Measurements from ENCODE around the gene SGTA.

The SGTA gene

DNA sequence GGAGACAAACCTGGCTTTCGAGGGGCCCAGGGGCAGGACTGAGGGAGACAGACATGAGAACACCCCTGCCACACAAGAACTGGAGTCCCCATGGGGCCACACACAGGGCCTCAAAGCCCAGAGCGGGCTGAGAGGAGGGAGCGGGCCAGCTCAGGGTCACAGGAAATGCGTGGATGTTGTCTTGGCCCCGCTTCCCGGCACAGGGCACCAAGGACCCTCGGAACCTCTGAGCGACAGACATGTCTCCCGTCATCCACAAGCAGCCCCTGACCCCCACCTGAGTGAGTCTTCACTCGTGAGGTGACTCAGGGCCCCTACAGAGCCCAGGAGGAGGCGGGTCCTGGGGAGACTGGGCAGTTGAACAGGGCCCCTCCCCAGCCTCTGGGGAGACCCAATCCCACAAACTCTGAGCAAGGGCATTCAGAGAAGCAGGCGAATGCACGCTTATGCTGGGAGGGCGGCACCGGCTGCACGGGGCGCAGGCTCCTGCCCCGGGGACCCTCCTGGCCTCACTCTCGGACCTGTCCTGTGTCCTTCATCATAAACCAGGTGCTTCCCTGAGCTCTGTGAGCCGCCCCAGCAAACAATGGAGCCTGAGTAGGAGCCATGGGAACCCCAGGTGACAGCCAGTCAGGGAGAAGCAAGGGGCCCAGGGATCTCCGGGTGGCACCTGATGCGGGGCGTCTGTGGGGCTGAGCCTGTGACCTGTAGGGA lies 20.1 kb downstream of the SGTA start:
- no peaks in the 10 kb centered on the region for H3K4me1 ChIP-seq (ENCODE audit: control insufficient read depth, insufficient read depth, low read length)
- peaks cover 75% of the 10 kb centered on the region for H3K36me3 ChIP-seq (ENCODE audit: insufficient read depth, low read length)
- H3K4me3 ChIP-seq (ENCODE audit: low read length) = no peak overlapping the region
- no peak overlapping the region for H3K9ac ChIP-seq (ENCODE audit: low read depth, low read length)
- no peaks in the 10 kb centered on the region for H3K9me3 ChIP-seq (replicated peaks; ENCODE audit: low read length)
- no peaks in the 10 kb centered on the region for H3K27me3 ChIP-seq (ENCODE audit: control insufficient read depth, insufficient read depth, low read length)
- H3K4me2 ChIP-seq (ENCODE audit: low read length) = no peak overlapping the region

DNA sequence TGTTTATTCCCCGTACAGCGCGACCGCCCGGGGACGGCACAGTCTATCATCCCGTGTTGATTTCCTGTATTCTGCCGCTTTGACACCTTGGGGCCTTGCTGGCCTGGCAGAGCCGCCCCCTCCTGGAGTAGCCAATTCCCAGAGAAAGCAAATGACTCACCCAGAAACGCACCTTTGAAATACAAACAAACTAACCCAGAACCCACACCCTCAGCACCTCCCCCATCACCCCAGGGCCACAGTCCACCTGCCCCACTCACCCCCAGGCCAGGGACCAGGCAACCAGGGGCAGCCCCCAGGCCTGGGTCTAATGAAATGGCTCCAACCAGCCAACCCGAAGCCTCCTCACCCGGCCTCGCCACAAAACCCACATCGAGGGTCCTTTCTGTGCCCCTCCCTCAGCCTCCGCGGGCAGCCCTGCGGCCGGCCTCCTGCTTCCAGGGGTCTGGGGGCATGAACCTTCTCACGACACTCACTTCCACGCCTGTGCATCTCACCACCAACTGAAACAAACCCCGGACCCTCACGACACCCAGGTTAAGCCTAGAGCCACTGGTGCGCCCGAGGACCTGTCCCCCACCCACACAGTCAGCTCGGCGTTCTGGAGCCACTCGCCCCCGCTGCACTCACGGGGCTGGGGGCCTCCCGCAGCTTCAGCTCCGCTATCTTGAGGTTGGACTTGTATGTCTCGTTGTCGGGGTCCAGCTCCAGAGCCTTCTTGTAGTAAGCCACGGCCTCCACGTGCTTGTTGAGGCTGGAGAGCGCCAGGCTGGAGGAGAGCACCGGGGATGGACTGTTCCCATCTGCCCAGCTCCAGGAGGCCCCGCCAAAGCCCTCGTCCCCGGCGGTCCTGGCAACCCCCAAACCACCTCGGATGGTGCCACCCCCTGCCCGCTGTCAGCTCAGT lies 20.9 kb downstream of the SGTA start:
- no peaks in the 10 kb centered on the region for H3K9me3 ChIP-seq (replicated peaks; ENCODE audit: low read length)
- H3K4me2 ChIP-seq (ENCODE audit: low read length) = no peak overlapping the region
- H3K27me3 ChIP-seq (ENCODE audit: control insufficient read depth, insufficient read depth, low read length) = no peaks in the 10 kb centered on the region
- no peak overlapping the region for H3K9ac ChIP-seq (ENCODE audit: low read depth, low read length)
- H3K36me3 ChIP-seq (ENCODE audit: insufficient read depth, low read length) = peaks cover 75% of the 10 kb centered on the region
- H3K4me1 ChIP-seq (ENCODE audit: control insufficient read depth, insufficient read depth, low read length) = no peaks in the 10 kb centered on the region
- no peak overlapping the region for H3K4me3 ChIP-seq (ENCODE audit: low read length)

DNA sequence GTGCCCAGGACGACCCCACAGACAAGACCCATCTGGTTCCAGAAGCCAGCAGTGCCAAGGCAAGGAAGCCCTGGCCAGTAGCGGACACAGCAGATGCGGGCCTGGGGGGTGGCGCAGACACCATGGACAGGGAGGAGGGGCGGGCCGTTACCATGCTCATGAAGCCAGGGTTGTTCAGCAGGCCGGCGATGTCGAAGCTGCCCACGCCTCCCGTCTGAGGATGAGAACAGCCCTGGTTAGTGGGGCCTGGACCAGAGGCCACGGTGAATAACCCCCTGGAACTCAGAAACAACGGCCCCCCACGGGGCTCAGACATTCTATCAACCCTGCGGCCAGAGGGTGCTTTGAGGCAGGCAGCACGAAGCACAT lies 21.8 kb downstream of the SGTA start:
- H3K27me3 ChIP-seq (ENCODE audit: control insufficient read depth, insufficient read depth, low read length) = no peaks in the 10 kb centered on the region
- no peaks in the 10 kb centered on the region for H3K9me3 ChIP-seq (replicated peaks; ENCODE audit: low read length)
- H3K4me1 ChIP-seq (ENCODE audit: control insufficient read depth, insufficient read depth, low read length) = no peaks in the 10 kb centered on the region
- peaks cover 68% of the 10 kb centered on the region for H3K36me3 ChIP-seq (ENCODE audit: insufficient read depth, low read length)
- no peak overlapping the region for H3K4me3 ChIP-seq (ENCODE audit: low read length)
- H3K9ac ChIP-seq (ENCODE audit: low read depth, low read length) = no peak overlapping the region
- no peak overlapping the region for H3K4me2 ChIP-seq (ENCODE audit: low read length)

DNA sequence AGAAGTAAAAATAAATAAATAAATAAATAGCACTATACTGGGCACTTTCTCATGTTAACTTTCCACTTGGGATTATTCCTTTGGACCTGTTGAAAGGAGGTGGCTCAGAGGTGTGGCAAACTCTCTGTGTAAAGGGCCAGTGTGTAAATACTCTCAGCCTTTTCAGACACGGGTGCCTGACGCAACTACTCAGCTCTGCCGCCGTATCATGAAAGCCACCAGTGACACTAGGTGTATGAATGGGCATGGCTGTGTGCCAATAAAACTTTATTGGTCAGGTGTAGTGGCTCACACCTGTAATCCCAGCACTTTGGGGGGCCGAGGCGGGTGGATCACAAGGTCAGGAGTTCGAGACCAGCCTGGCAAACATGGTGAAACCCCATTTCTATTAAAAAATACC lies 23.1 kb downstream of the SGTA start:
- Histone ChIP-seq H3K9me3 (replicated peaks; ENCODE audit: low read length) (no peaks in the 10 kb centered on the region), H3K4me1 (ENCODE audit: control insufficient read depth, insufficient read depth, low read length) (no peaks in the 10 kb centered on the region), H3K36me3 (ENCODE audit: insufficient read depth, low read length) (peaks cover 64% of the 10 kb centered on the region), H3K4me3 (ENCODE audit: low read length) (no peak overlapping the region), H3K27me3 (ENCODE audit: control insufficient read depth, insufficient read depth, low read length) (no peaks in the 10 kb centered on the region), H3K9ac (ENCODE audit: low read depth, low read length) (no peak overlapping the region), H3K4me2 (ENCODE audit: low read length) (no peak overlapping the region)

DNA sequence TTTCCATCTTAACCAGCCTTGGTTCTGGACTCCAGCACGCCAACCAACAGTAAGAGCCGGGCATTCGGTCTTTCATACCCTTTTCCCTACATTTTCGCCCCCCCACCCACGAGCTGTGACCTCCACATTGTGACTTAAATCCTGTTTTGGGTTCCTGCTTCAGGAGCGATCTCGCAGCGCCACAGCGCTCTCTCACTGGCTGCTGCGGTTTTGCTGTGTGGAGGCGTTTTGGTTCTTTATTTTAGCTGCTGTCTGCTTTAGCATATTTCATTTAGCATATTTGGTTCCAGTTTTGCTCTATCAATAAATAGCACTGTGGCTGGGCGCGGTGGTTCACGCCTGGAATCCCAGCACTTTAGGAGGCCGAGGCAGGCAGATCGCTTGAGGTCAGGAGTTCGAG lies 23.7 kb downstream of the SGTA start:
- Histone ChIP-seq H3K9ac (ENCODE audit: low read depth, low read length) (no peak overlapping the region), H3K9me3 (replicated peaks; ENCODE audit: low read length) (no peaks in the 10 kb centered on the region), H3K36me3 (ENCODE audit: insufficient read depth, low read length) (peaks cover 64% of the 10 kb centered on the region), H3K4me1 (ENCODE audit: control insufficient read depth, insufficient read depth, low read length) (no peaks in the 10 kb centered on the region), H3K27me3 (ENCODE audit: control insufficient read depth, insufficient read depth, low read length) (no peaks in the 10 kb centered on the region), H3K4me2 (ENCODE audit: low read length) (no peak overlapping the region), H3K4me3 (ENCODE audit: low read length) (no peak overlapping the region)

DNA sequence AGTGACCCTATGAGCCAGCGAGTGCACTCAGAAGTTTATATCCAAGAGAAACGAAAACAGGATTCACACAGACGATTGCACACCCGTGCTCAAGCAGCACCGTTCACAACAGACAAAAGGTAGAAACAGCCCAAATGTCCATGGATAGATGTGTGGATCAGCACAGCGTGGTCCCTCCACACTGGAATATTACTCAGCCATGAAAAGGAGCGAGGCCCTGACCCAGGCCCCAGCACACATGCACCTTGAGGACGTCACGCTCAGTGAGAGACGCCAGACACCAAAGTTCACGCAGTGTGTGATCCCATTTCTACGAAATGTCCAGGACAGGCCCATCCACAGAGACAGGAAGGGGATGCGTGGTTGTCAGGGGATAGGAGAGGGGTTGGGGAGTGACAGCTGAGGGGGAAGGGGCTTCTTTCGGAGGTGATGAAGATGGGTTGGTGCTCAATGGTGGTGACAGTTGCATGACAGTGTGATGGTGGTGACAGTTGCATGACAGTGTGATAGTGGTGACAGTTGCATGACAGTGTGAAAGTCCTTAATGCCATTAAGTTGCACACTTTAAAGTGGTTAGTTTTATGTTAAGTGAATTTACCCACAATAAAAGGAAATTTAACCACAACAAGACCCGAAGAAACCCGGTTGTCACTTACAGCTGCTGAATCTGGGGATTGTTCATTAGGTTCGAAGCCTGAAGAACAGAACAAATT lies 24.3 kb downstream of the SGTA start:
- Histone ChIP-seq H3K27me3 (ENCODE audit: control insufficient read depth, insufficient read depth, low read length) (no peaks in the 10 kb centered on the region), H3K4me3 (ENCODE audit: low read length) (no peak overlapping the region), H3K9me3 (replicated peaks; ENCODE audit: low read length) (no peaks in the 10 kb centered on the region), H3K4me1 (ENCODE audit: control insufficient read depth, insufficient read depth, low read length) (no peaks in the 10 kb centered on the region), H3K4me2 (ENCODE audit: low read length) (no peak overlapping the region), H3K9ac (ENCODE audit: low read depth, low read length) (no peak overlapping the region), H3K36me3 (ENCODE audit: insufficient read depth, low read length) (peaks cover 63% of the 10 kb centered on the region)

DNA sequence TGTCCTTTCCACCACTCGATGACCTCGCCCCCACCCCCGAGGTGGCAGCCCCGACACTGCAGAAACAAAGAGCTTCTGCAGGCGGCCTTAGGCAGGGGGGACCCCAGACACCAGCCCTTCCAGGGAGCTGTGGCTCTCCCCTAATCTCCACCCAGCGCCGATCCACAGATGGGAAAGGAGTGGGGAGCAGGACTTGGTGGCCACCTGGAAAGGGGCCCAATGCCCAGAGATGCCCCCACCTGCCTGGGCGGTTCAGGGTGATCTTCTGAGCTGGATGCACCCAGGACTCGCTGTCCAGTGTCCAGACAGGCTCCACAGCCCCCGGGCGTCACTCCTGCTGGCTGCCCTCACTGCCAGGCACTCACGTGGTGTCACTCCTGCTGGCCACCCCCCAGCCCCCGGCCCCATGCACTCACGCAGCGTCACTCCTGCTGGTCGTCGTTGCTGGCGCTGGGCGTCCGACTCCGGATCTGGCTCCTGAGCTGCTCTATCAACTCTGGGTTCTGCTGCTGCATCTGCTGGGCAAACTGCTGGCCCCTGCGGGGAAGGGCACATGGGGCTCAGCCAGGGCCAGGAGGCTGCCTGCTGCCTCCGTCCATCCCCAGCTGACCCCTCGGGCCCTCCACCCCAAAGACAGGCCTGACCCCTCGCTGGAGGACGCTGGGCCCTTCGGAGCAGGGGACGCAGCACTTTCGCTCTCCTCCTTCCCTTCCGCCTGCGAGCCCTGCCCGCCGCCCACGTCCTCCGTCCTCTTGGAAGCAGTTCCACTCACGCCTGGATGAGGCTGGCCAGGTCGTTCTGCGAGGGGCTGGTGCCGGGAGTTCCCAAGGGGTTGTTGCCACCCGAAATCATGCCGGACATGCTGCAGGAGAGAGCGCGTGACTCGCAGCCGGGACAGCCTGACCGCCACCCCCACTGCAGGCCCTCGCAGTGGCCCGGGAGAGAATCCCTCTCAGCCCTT lies 25.9 kb downstream of the SGTA start:
- peaks cover 57% of the 10 kb centered on the region for H3K36me3 ChIP-seq (ENCODE audit: insufficient read depth, low read length)
- H3K4me3 ChIP-seq (ENCODE audit: low read length) = no peak overlapping the region
- H3K4me1 ChIP-seq (ENCODE audit: control insufficient read depth, insufficient read depth, low read length) = no peaks in the 10 kb centered on the region
- no peak overlapping the region for H3K9ac ChIP-seq (ENCODE audit: low read depth, low read length)
- no peaks in the 10 kb centered on the region for H3K27me3 ChIP-seq (ENCODE audit: control insufficient read depth, insufficient read depth, low read length)
- no peak overlapping the region for H3K4me2 ChIP-seq (ENCODE audit: low read length)
- no peaks in the 10 kb centered on the region for H3K9me3 ChIP-seq (replicated peaks; ENCODE audit: low read length)

DNA sequence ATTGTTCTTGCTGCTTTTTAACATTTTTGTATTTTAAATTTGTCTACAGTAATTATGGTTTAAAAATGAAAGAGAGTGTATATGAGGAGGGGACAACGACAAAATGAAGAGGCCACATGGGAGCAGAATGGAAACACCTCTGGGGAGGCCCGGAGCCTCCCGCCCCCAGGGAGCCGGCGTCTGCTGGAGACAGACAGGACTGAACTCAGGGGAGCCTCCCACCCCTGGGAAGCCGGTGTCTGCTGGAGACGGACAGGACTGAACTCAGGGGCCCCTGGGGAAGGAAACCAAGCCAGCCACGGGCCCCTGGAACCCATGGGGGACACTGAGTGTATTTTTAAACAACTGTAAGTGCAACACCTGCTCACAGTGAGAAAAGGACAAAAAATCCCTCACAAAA lies 26.6 kb downstream of the SGTA start:
- Histone ChIP-seq H3K4me2 (ENCODE audit: low read length) (no peak overlapping the region), H3K9ac (ENCODE audit: low read depth, low read length) (no peak overlapping the region), H3K4me3 (ENCODE audit: low read length) (no peak overlapping the region), H3K36me3 (ENCODE audit: insufficient read depth, low read length) (peaks cover 53% of the 10 kb centered on the region), H3K27me3 (ENCODE audit: control insufficient read depth, insufficient read depth, low read length) (no peaks in the 10 kb centered on the region), H3K9me3 (replicated peaks; ENCODE audit: low read length) (no peaks in the 10 kb centered on the region), H3K4me1 (ENCODE audit: control insufficient read depth, insufficient read depth, low read length) (no peaks in the 10 kb centered on the region)

DNA sequence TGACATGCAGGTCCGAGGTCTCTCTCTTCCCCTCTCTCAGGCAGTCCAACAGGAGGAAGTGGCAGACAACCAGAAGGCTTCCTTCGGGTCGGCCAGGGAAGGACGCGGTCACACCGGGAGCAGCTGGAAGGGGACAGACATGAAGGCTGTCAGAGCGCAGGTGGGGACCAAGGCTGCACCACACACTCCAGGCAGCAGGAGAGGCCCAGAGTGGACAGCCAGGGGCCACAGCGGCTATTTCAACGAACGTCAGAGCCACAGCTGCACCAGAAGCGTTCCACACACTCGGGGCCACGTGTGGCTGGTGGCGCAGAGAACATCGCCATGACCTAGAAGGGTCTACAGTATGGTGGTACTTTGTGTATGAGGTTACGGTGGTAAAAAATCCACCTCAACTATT lies 27.3 kb downstream of the SGTA start:
- H3K4me1 ChIP-seq (ENCODE audit: control insufficient read depth, insufficient read depth, low read length) = no peaks in the 10 kb centered on the region
- H3K4me3 ChIP-seq (ENCODE audit: low read length) = no peak overlapping the region
- H3K36me3 ChIP-seq (ENCODE audit: insufficient read depth, low read length) = peaks cover 49% of the 10 kb centered on the region
- no peak overlapping the region for H3K9ac ChIP-seq (ENCODE audit: low read depth, low read length)
- H3K4me2 ChIP-seq (ENCODE audit: low read length) = no peak overlapping the region
- H3K9me3 ChIP-seq (replicated peaks; ENCODE audit: low read length) = no peaks in the 10 kb centered on the region
- no peaks in the 10 kb centered on the region for H3K27me3 ChIP-seq (ENCODE audit: control insufficient read depth, insufficient read depth, low read length)

DNA sequence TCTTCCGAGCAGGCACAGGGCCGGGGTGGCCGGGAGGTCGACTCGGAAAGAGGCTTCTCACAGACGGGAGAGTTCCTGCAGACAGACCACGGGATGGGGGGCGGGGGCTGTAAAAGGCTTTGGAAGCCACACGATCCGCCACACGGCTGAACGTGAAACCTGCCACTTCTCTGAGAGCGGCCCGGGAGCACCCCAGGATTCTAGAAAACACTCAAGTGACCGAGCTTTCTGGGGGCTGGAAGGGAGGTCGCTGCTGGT lies 27.7 kb downstream of the SGTA start:
- H3K4me1 ChIP-seq (ENCODE audit: control insufficient read depth, insufficient read depth, low read length) = no peaks in the 10 kb centered on the region
- no peak overlapping the region for H3K9ac ChIP-seq (ENCODE audit: low read depth, low read length)
- peaks cover 45% of the 10 kb centered on the region for H3K36me3 ChIP-seq (ENCODE audit: insufficient read depth, low read length)
- no peaks in the 10 kb centered on the region for H3K9me3 ChIP-seq (replicated peaks; ENCODE audit: low read length)
- H3K4me2 ChIP-seq (ENCODE audit: low read length) = no peak overlapping the region
- H3K4me3 ChIP-seq (ENCODE audit: low read length) = no peak overlapping the region
- no peaks in the 10 kb centered on the region for H3K27me3 ChIP-seq (ENCODE audit: control insufficient read depth, insufficient read depth, low read length)
